ENCODE measurements around the gene PCSK1.

DNA sequence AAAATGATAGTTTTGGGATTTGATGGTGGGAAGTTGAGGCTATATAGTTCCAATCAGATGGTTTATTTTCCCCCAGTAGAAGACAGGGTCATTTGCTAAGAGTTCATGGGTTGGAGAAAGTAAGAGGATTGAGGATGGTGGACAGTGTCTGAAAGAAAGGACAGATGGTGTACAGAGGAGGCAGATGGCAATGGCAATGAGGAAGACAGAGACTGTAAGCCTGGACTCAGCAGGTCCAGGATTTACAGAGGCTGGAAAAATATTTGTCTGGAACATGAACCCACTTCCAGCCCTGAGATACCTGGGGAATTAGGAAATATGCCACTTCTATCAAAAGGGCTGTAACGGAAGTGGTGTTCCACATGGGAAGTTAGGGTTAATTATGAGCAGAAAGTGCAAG is 84.5 kb downstream of the PCSK1 start:
- TF ChIP-seq SIN3A (IDR thresholded peaks at IDR 0.05; ENCODE audit: borderline replicate concordance, insufficient read depth, low read length) (no peak), TAF1 (IDR thresholded peaks at IDR 0.05; ENCODE audit: borderline replicate concordance, insufficient read depth, low read length) (no peak), POLR2AphosphoS5 (IDR thresholded peaks at IDR 0.05; ENCODE audit: low read depth, low read length) (no peak)
- TF ChIP-seq, protein P1, sequence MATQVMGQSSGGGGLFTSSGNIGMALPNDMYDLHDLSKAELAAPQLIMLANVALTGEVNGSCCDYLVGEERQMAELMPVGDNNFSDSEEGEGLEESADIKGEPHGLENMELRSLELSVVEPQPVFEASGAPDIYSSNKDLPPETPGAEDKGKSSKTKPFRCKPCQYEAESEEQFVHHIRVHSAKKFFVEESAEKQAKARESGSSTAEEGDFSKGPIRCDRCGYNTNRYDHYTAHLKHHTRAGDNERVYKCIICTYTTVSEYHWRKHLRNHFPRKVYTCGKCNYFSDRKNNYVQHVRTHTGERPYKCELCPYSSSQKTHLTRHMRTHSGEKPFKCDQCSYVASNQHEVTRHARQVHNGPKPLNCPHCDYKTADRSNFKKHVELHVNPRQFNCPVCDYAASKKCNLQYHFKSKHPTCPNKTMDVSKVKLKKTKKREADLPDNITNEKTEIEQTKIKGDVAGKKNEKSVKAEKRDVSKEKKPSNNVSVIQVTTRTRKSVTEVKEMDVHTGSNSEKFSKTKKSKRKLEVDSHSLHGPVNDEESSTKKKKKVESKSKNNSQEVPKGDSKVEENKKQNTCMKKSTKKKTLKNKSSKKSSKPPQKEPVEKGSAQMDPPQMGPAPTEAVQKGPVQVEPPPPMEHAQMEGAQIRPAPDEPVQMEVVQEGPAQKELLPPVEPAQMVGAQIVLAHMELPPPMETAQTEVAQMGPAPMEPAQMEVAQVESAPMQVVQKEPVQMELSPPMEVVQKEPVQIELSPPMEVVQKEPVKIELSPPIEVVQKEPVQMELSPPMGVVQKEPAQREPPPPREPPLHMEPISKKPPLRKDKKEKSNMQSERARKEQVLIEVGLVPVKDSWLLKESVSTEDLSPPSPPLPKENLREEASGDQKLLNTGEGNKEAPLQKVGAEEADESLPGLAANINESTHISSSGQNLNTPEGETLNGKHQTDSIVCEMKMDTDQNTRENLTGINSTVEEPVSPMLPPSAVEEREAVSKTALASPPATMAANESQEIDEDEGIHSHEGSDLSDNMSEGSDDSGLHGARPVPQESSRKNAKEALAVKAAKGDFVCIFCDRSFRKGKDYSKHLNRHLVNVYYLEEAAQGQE (IDR thresholded peaks at IDR 0.05; ENCODE audit: insufficient read depth in 1 of 2, low read depth in 2 of 2, low read length in 2 of 2) = no peak
